Measurements from ENCODE around the gene STK11IP. TPM values are rescaled to one million over a fixed set of nuclear protein-coding genes. Genes with fewer than 3 reads are reported as not detected.

Gene STK11IP
- total and polyA plus RNA-seq, 2 of the 4 experiments (the other 2 are of a cell fraction), result 14.5 to 19.7 TPM

GRCh38 chr2:219648176-219648575 is 50.5 kb downstream of the STK11IP start:
- H2BK15ac ChIP-seq (ENCODE audit: low read depth, low read length), result no peak overlapping the region
- in situ Hi-C loops (cut with MboI; ENCODE audit: low sequenced_read_pairs), result loop anchor here (5.0 kb wide), 1 partner anchor 39 kb away; no protein-coding TSS in a partner anchor

More at GRCh38 chr2:219648176-219648575, 50.5 kb downstream of the STK11IP start:
- Histone ChIP-seq H3K4me2 (ENCODE audit: low read depth, low read length) (no peak overlapping the region), H3K4me1 (ENCODE audit: control insufficient read depth, insufficient read depth, low read length) (peaks cover 12% of the 10 kb centered on the region), H2AK5ac (ENCODE audit: low read depth, low read length) (no peak overlapping the region), H2BK20ac (ENCODE audit: low read depth, low read length) (no peak overlapping the region), H3K4ac (ENCODE audit: low read depth, low read length) (no peak overlapping the region), H2AFZ (replicated peaks; ENCODE audit: low read length, poor library complexity) (no peak overlapping the region), H3K14ac (replicated peaks; ENCODE audit: low read depth, low read length) (no peak overlapping the region), H3K36me3 (ENCODE audit: control insufficient read depth, insufficient read depth, low read length) (no peaks in the 10 kb centered on the region), H2AK9ac (replicated peaks; ENCODE audit: low read depth, low read length, poor library complexity) (no peak overlapping the region), H2BK5ac (ENCODE audit: low read depth, low read length, poor library complexity, severe bottlenecking) (no peak overlapping the region), H4K8ac (ENCODE audit: low read depth in 2 of 2, low read length in 2 of 2) (no peak overlapping the region), H2BK120ac (ENCODE audit: low read depth, low read length) (no peak overlapping the region), H4K91ac (ENCODE audit: insufficient read depth, low read depth, low read length) (no peak overlapping the region), H3K27me3 (ENCODE audit: control insufficient read depth, insufficient read depth, low read length) (peaks cover 21% of the 10 kb centered on the region), H3K23ac (ENCODE audit: low read depth, low read length) (no peak overlapping the region), H4K5ac (ENCODE audit: low read depth, low read length) (no peak overlapping the region), H4K20me1 (ENCODE audit: insufficient read depth, low read length) (no peaks in the 10 kb centered on the region), H3K9me3 (ENCODE audit: control insufficient read depth, insufficient read depth, low read length) (peaks cover 3% of the 10 kb centered on the region), H3K56ac (ENCODE audit: extremely low read depth, insufficient read depth, low read length) (no peak overlapping the region), H3K18ac (ENCODE audit: low read depth, low read length) (no peak overlapping the region), H3K9me1 (ENCODE audit: insufficient read depth, low read length) (peaks cover 11% of the 10 kb centered on the region), H3K27ac (ENCODE audit: insufficient read depth, low read length) (no peak overlapping the region), H3K79me1 (ENCODE audit: low read depth in 1 of 2, low read length in 2 of 2) (no peaks in the 10 kb centered on the region), H3K9ac (ENCODE audit: low read depth, low read length) (no peak overlapping the region), H3K4me3 (ENCODE audit: insufficient read depth, low read depth, low read length) (no peak overlapping the region)
- ATAC-seq (ENCODE audit: low read depth) (no peak), DNase-seq (no peak)
- TF ChIP-seq RAD21 (IDR thresholded peaks at IDR 0.05; ENCODE audit: low read length) (no peak), ELK1 (IDR thresholded peaks at IDR 0.05; ENCODE audit: borderline replicate concordance, low read depth, low read length) (no peak), NFE2L2 (IDR thresholded peaks at IDR 0.05; ENCODE audit: low read depth, low read length) (no peak)
- no CpG with 5 or more reads among the region's 2 CpGs for WGBS, 2 experiments (ENCODE audit: extremely low coverage in 2 of 2, insufficient read length in 1 of 2)
- ChIA-PET POLR2A (ENCODE audit: unreplicated experiment) (no interaction called here), CTCF (no interaction called here)
- BruUV-seq (replicated peaks), result no TSS peak
- intact Hi-C loops (cut with micrococcal nuclease) (no loop called here), dilution Hi-C loops (cut with HindIII; ENCODE audit: low sequenced_read_pairs, unreplicated experiment) (no loop called here)

All from IMR-90 (cell line).